ENCODE data around the gene LRRC36. TPM values are rescaled to one million over a fixed set of nuclear protein-coding genes. Genes with fewer than 3 reads are reported as not detected.
"Not testable (repeated sequence)": the region's sequence is repeated elsewhere in the genome, so short reads cannot be mapped to it uniquely, and the experiment has no call there.

Gene LRRC36
- total RNA-seq, 2 experiments from 2014 or later = 0.64 TPM; not detected in 1

DNA sequence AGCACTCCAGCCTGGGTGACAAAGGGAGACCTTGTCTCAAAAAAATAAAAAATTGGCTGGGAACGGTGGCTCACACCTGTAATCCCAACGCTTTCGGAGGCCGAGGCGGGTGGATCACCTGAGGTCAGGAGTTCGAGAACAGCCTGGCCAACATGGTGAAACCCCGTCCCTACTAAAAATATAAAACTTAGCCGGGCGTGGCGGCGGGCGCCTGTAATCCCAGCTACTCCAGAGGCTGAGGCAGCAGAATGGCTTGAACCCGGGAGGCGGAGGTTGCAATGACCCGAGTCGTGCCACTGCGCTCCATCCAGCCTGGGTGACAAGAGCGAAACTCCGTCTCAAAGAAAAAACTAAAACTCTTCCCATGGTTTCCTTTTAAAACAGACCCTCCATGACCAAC is 88.8 kb downstream of the LRRC36 start:
- intact Hi-C loops (cut with micrococcal nuclease) = loop anchor here (10.0 kb wide), 1 partner anchor 461 kb away; no protein-coding TSS in a partner anchor
- not testable (repeated sequence) for H3K36me3 Mint-ChIP-seq (ENCODE audit: low read depth); H3K27ac Mint-ChIP-seq; H3K4me1 Mint-ChIP-seq (ENCODE audit: low read depth); DNase-seq; H3K9me3 Mint-ChIP-seq
- Mint-ChIP-seq H3K4me3 (peak overlapping the region; percentile 59), H3K27me3 (ENCODE audit: low read depth) (peaks cover 34% of the 10 kb centered on the region)
- CTCF ChIA-PET = interaction anchor here (0.7 to 2.9 kb wide), 3 partner anchors 12 to 49 kb away, joined by 3 to 11 read pairs (median 3); no protein-coding TSS in a partner anchor

- H3K27ac Mint-ChIP-seq = no peak within 1 kb of the TSS
Observed at GRCh38 chr16:67415872-67416793, 89.5 kb downstream of the LRRC36 start, which contains the start of gene ZDHHC1. ZDHHC1 (minus strand) TSS chr16:67416477; CDS start chr16:67407775, 8,702 bp downstream.

GRCh38 chr16:67417333-67418061 is 90.9 kb downstream of the LRRC36 start:
- H3K27ac Mint-ChIP-seq = no peak overlapping the region
- intact Hi-C loops (cut with micrococcal nuclease) = loop anchor here (10.0 kb wide), 1 partner anchor 463 kb away; no protein-coding TSS in a partner anchor
- H3K9me3 Mint-ChIP-seq = no peaks in the 10 kb centered on the region
- H3K36me3 Mint-ChIP-seq (ENCODE audit: low read depth) = no peaks in the 10 kb centered on the region
- H3K4me1 Mint-ChIP-seq (ENCODE audit: low read depth) = peaks cover 6% of the 10 kb centered on the region
- no peak for DNase-seq
- H3K27me3 Mint-ChIP-seq (ENCODE audit: low read depth) = peaks cover 32% of the 10 kb centered on the region
- CTCF ChIA-PET = interaction anchor here (0.6 to 2.0 kb wide), 10 partner anchors 9 to 157 kb away, joined by 3 to 8 read pairs (median 4); no protein-coding TSS in a partner anchor
- no peak overlapping the region for H3K4me3 Mint-ChIP-seq

More at GRCh38 chr16:67415872-67416793, 89.5 kb downstream of the LRRC36 start, which contains the start of gene ZDHHC1:
- H3K27me3 Mint-ChIP-seq (ENCODE audit: low read depth) = peaks cover 34% of the 10 kb centered on the region
- DNase-seq = peak; percentile 48
- CTCF ChIA-PET = interaction anchor here (0.6 to 2.0 kb wide), 12 partner anchors 11 to 1641 kb away, joined by 3 to 8 read pairs (median 3); no protein-coding TSS in a partner anchor
- peak within 1 kb of the TSS; percentile 66 for H3K4me3 Mint-ChIP-seq
- no peaks in the 10 kb centered on the region for H3K9me3 Mint-ChIP-seq
- H3K4me1 Mint-ChIP-seq (ENCODE audit: low read depth) = peaks cover 6% of the 10 kb centered on the region
- H3K36me3 Mint-ChIP-seq (ENCODE audit: low read depth) = no peaks in the 10 kb centered on the region
- intact Hi-C loops (cut with micrococcal nuclease) = loop anchor here (1.0 to 10.0 kb wide), 2 partner anchors 137 to 461 kb away; partner anchors contain the start of gene PLEKHG4

GRCh38 chr16:67419502-67419901 is 92.9 kb downstream of the LRRC36 start:
- no peak for DNase-seq
- Mint-ChIP-seq H3K4me3 (no peak overlapping the region), H3K9me3 (no peaks in the 10 kb centered on the region), H3K4me1 (ENCODE audit: low read depth) (peaks cover 6% of the 10 kb centered on the region), H3K36me3 (ENCODE audit: low read depth) (no peaks in the 10 kb centered on the region), H3K27me3 (ENCODE audit: low read depth) (peaks cover 27% of the 10 kb centered on the region), H3K27ac (no peak overlapping the region)
- CTCF ChIA-PET = interaction anchor here (0.6 to 1.6 kb wide), 3 partner anchors 9 to 303 kb away, joined by 4 to 7 read pairs (median 6); no protein-coding TSS in a partner anchor
- intact Hi-C loops (cut with micrococcal nuclease) = loop anchor here (10.0 kb wide), 1 partner anchor 465 kb away; no protein-coding TSS in a partner anchor

DNA sequence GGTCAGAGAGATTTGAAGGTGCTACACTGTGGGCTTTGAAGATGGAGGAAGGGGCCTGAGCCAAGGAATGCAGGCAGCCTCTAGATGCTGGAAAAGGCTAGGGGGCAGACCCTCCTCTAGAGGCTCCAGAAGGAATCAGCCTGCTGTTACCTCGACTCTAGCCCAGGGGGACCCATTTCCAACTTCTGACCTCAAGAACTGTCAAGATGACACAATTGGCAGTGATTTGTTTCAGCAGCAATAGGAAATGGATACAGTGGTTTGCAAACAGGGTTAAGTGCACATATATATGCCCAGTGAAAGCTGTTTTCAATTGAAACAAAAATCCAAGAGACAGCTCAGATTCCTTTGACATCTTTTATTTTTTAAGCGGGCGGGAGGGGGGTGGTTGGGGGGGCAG is 93.3 kb downstream of the LRRC36 start:
- Mint-ChIP-seq H3K4me3 (no peak overlapping the region), H3K9me3 (no peaks in the 10 kb centered on the region), H3K36me3 (ENCODE audit: low read depth) (no peaks in the 10 kb centered on the region), H3K4me1 (ENCODE audit: low read depth) (peaks cover 6% of the 10 kb centered on the region), H3K27ac (no peak overlapping the region), H3K27me3 (ENCODE audit: low read depth) (peaks cover 24% of the 10 kb centered on the region)
- CTCF ChIA-PET = interaction anchor here (1.0 to 1.6 kb wide), 3 partner anchors 7 to 27 kb away, joined by 3 to 6 read pairs (median 4); no protein-coding TSS in a partner anchor
- intact Hi-C loops (cut with micrococcal nuclease) = loop anchor here (10.0 kb wide), 1 partner anchor 465 kb away; no protein-coding TSS in a partner anchor
- no peak for DNase-seq

DNA sequence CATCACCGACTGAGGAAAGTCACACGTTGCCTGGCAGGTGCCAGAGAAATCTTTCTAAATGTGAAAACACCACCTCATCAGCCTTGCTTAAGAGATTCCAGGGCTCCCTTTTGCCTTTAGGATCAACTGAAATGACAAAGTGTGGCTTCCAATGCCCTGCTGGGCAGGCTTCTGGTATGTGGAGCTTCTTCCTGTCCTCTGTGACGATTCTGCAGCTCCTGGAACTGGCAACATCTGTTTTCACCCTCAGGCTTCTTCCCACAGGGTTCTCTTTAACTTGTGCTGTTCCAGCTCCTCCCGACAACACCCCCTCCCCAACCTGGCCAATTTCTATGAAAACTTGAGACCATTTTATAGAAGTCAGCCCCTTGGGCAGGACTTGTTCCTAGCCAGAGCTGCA is 94.4 kb downstream of the LRRC36 start:
- CTCF ChIA-PET = interaction anchor here (0.6 to 1.5 kb wide), 6 partner anchors 8 to 288 kb away, joined by 3 to 6 read pairs (median 4); no protein-coding TSS in a partner anchor
- H3K27ac Mint-ChIP-seq = no peak overlapping the region
- peaks cover 20% of the 10 kb centered on the region for H3K27me3 Mint-ChIP-seq (ENCODE audit: low read depth)
- intact Hi-C loops (cut with micrococcal nuclease) = no loop called here
- H3K4me3 Mint-ChIP-seq = no peak overlapping the region
- no peak for DNase-seq
- H3K36me3 Mint-ChIP-seq (ENCODE audit: low read depth) = no peaks in the 10 kb centered on the region
- no peaks in the 10 kb centered on the region for H3K9me3 Mint-ChIP-seq
- H3K4me1 Mint-ChIP-seq (ENCODE audit: low read depth) = peaks cover 4% of the 10 kb centered on the region

- Mint-ChIP-seq H3K27ac (no peak overlapping the region), H3K4me3 (no peak overlapping the region), H3K36me3 (ENCODE audit: low read depth) (no peaks in the 10 kb centered on the region), H3K4me1 (ENCODE audit: low read depth) (no peaks in the 10 kb centered on the region), H3K27me3 (ENCODE audit: low read depth) (peaks cover 11% of the 10 kb centered on the region), H3K9me3 (no peaks in the 10 kb centered on the region)
- CTCF ChIA-PET = interaction anchor here (0.6 to 0.9 kb wide), 2 partner anchors 11 to 12 kb away, joined by 4 read pairs; no protein-coding TSS in a partner anchor
- no peak for DNase-seq
- intact Hi-C loops (cut with micrococcal nuclease) = no loop called here
Observed at GRCh38 chr16:67423015-67423414, 96.4 kb downstream of the LRRC36 start.

DNA sequence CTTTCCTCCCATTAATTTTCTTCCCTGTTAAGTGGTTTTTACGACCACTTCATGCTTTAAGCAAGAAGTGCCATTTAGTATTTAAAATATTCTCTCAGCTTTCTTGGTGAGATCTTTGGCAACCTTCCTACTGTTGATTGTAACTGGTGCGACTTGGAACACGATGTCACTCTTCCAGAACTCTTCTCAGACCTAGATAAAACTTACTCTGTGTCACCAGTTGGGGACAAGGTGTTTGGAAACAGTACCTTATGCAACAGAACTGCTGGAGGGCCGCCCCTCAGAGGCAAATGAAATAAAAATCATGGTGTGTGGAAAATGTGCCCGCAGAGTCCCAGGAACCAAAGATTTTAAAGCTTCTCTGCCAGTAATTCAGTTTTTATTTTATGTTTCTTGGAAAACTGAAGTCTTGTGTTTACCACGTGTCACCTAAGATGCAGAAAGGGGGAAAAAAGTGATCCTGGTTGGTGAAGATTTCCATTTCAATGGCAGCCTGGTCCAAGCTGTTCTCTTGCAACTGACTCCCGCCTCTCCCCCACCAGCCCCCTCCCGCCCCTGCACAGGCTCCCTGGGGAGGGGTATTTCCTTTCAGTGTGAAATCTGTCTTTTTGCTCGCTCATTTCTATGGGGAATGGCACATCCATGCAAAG is 97.1 kb downstream of the LRRC36 start:
- peaks cover 14% of the 10 kb centered on the region for H3K27me3 Mint-ChIP-seq (ENCODE audit: low read depth)
- H3K9me3 Mint-ChIP-seq = no peaks in the 10 kb centered on the region
- H3K27ac Mint-ChIP-seq = no peak overlapping the region
- no peak for DNase-seq
- H3K4me1 Mint-ChIP-seq (ENCODE audit: low read depth) = no peaks in the 10 kb centered on the region
- H3K36me3 Mint-ChIP-seq (ENCODE audit: low read depth) = no peaks in the 10 kb centered on the region
- no peak overlapping the region for H3K4me3 Mint-ChIP-seq
- CTCF ChIA-PET = interaction anchor here (0.6 to 1.6 kb wide), 3 partner anchors 12 to 163 kb away, joined by 3 to 4 read pairs (median 4); no protein-coding TSS in a partner anchor
- intact Hi-C loops (cut with micrococcal nuclease) = no loop called here

DNA sequence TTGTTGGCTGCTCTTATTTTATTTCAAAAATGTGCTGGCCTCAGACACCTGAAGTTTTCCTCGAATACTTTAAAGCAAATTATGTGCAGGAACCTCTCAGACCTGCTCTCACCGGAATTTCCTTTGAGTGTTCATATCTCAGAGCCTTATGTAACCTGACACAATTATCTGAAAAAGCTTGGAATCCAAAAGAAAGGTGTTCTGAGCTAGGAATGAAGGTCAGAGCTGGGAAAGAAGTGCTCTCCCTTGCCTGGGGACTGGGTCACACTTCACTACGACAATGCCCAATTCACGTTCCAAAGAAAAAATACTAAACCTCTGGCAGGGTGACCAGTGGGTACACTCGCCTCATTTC is 97.6 kb downstream of the LRRC36 start:
- Mint-ChIP-seq H3K4me3 (no peak overlapping the region), H3K36me3 (ENCODE audit: low read depth) (no peaks in the 10 kb centered on the region), H3K9me3 (no peaks in the 10 kb centered on the region), H3K27me3 (ENCODE audit: low read depth) (peaks cover 18% of the 10 kb centered on the region), H3K27ac (no peak overlapping the region), H3K4me1 (ENCODE audit: low read depth) (no peaks in the 10 kb centered on the region)
- intact Hi-C loops (cut with micrococcal nuclease) = no loop called here
- CTCF ChIA-PET = interaction anchor here (0.6 to 2.3 kb wide), 4 partner anchors 10 to 164 kb away, joined by 3 to 7 read pairs (median 3); no protein-coding TSS in a partner anchor
- no peak for DNase-seq

- DNase-seq = no peak
- CTCF ChIA-PET = interaction anchor here (0.5 to 2.3 kb wide), 6 partner anchors 9 to 1020 kb away, joined by 3 to 7 read pairs (median 4); no protein-coding TSS in a partner anchor
- Mint-ChIP-seq H3K27me3 (ENCODE audit: low read depth) (peaks cover 20% of the 10 kb centered on the region), H3K9me3 (no peaks in the 10 kb centered on the region), H3K27ac (no peak overlapping the region), H3K4me1 (ENCODE audit: low read depth) (peaks cover 2% of the 10 kb centered on the region), H3K36me3 (ENCODE audit: low read depth) (no peaks in the 10 kb centered on the region), H3K4me3 (no peak overlapping the region)
- intact Hi-C loops (cut with micrococcal nuclease) = no loop called here
Observed at GRCh38 chr16:67425061-67425460, 98.4 kb downstream of the LRRC36 start.

- no peaks in the 10 kb centered on the region for H3K9me3 Mint-ChIP-seq
- no peak overlapping the region for H3K4me3 Mint-ChIP-seq
- H3K27ac Mint-ChIP-seq = no peak overlapping the region
- intact Hi-C loops (cut with micrococcal nuclease) = no loop called here
- peaks cover 23% of the 10 kb centered on the region for H3K27me3 Mint-ChIP-seq (ENCODE audit: low read depth)
- no peak for DNase-seq
- peaks cover 5% of the 10 kb centered on the region for H3K4me1 Mint-ChIP-seq (ENCODE audit: low read depth)
- no peaks in the 10 kb centered on the region for H3K36me3 Mint-ChIP-seq (ENCODE audit: low read depth)
- CTCF ChIA-PET = interaction anchor here (0.8 to 3.9 kb wide), 6 partner anchors 9 to 165 kb away, joined by 3 to 26 read pairs (median 6); no protein-coding TSS in a partner anchor
Observed at GRCh38 chr16:67425580-67425979, 99.0 kb downstream of the LRRC36 start.

Data from activated naive CD4-positive, alpha-beta T cell treated with anti-CD3 and anti-CD28 coated beads for 36 hours (primary cell).